PFSK-1 (cell line): ENCODE results near the gene FLAD1.

Source experiments
- POLR2AphosphoS5 ChIP-seq: IDR thresholded peaks from 2 replicates; pipeline ENCODE4 v1.6.1; 2012; ENCODE audit warnings: low read depth, mild to moderate bottlenecking, control low read depth, low read length, moderate library complexity
- SIN3A ChIP-seq: IDR thresholded peaks from 2 replicates; pipeline ENCODE4 v1.6.1; 2012; ENCODE audit warnings: mild to moderate bottlenecking, low read length, moderate library complexity, borderline replicate concordance; ENCODE audit not compliant: insufficient read depth
- TAF1 ChIP-seq: IDR thresholded peaks from 2 replicates; pipeline ENCODE4 v1.6.1; 2012; ENCODE audit warnings: low read length, control low read depth, borderline replicate concordance; ENCODE audit not compliant: insufficient read depth
- TF ChIP-seq, protein P1 (sequence below), 2 experiments: IDR thresholded peaks; 2 replicates each; pipeline versions ENCODE4 v1.6.1 to v1.8.0; 2011 to 2012; ENCODE audit warnings: low read depth in 2 of 2, low read length in 2 of 2, control low read depth in 1 of 2, inconsistent platforms in 1 of 2, mild to moderate bottlenecking in 1 of 2, moderate library complexity in 1 of 2; ENCODE audit not compliant: insufficient read depth in 1 of 2

DNA sequence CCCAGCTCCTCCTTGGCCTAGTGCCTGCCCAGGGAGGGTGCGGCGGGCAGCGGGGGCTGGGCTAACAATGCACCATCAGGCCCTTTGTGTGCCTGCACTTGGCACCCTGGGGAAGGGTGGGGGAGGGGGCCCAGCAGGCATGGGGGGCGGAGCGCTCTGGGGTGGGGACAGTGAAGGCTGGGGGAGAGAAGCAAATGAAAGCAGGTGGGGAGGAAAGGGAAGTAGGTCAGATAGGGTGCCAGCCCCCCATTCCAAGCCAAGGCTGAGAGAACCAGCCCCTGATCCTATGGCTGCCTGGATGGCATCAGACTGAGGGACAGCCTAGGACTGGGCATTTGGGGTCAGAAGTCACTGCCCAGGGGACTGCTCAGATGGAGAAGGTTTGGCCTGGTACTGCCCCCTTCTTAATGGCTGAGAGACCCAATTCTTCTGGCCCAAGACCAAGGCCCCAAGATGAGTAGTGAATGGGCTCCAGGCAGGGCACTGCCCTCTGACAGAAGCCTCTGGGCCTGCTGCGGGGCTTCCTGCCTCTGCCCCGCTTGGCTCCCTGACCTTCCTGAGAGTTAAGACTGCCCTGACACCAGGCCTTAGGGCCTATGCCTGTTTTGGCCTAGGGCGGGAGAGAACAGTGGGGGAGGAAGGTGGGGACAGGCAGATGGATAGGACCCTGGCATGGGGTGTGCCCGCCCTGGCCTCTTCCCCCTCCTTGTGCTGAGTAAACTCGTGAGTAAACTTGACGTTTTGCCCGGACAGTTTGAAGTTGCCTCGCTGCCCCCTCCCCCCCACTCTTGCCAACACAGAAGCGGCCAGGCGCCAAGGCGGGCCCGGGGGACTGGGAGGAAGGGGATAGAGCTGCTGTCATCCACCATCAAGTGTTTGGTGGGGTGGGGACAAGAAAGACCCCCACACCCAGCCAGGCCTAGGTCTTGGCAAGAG is 22.2 kb downstream of the FLAD1 start:
- no peak for TF ChIP-seq TAF1
- no peak for TF ChIP-seq POLR2AphosphoS5
- TF ChIP-seq, protein P1, sequence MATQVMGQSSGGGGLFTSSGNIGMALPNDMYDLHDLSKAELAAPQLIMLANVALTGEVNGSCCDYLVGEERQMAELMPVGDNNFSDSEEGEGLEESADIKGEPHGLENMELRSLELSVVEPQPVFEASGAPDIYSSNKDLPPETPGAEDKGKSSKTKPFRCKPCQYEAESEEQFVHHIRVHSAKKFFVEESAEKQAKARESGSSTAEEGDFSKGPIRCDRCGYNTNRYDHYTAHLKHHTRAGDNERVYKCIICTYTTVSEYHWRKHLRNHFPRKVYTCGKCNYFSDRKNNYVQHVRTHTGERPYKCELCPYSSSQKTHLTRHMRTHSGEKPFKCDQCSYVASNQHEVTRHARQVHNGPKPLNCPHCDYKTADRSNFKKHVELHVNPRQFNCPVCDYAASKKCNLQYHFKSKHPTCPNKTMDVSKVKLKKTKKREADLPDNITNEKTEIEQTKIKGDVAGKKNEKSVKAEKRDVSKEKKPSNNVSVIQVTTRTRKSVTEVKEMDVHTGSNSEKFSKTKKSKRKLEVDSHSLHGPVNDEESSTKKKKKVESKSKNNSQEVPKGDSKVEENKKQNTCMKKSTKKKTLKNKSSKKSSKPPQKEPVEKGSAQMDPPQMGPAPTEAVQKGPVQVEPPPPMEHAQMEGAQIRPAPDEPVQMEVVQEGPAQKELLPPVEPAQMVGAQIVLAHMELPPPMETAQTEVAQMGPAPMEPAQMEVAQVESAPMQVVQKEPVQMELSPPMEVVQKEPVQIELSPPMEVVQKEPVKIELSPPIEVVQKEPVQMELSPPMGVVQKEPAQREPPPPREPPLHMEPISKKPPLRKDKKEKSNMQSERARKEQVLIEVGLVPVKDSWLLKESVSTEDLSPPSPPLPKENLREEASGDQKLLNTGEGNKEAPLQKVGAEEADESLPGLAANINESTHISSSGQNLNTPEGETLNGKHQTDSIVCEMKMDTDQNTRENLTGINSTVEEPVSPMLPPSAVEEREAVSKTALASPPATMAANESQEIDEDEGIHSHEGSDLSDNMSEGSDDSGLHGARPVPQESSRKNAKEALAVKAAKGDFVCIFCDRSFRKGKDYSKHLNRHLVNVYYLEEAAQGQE (IDR thresholded peaks at IDR 0.05; ENCODE audit: insufficient read depth in 1 of 2, low read depth in 2 of 2, low read length in 2 of 2), result no peak
- TF ChIP-seq SIN3A, result no peak
